ENCODE results near the gene THSD4.
"Not testable (repeated sequence)": the region's sequence is repeated elsewhere in the genome, so short reads cannot be mapped to it uniquely, and the experiment has no call there.

THSD4 gene

GRCh38 chr15:71386448-71387236 lies 271.4 kb downstream of the THSD4 start:
- no peak for DNase-seq (ENCODE audit: low read depth)

- DNase-seq (ENCODE audit: low read depth): no peak
Measured at GRCh38 chr15:71387810-71388209, 272.5 kb downstream of the THSD4 start.

GRCh38 chr15:71390096-71390495 lies 274.8 kb downstream of the THSD4 start:
- no peak for DNase-seq (ENCODE audit: low read depth)

- no peak for DNase-seq (ENCODE audit: low read depth)
Measured at GRCh38 chr15:71391421-71392088, 276.3 kb downstream of the THSD4 start.

- no peak for DNase-seq (ENCODE audit: low read depth)
Measured at GRCh38 chr15:71392861-71393283, 277.6 kb downstream of the THSD4 start.

- DNase-seq (ENCODE audit: low read depth): no peak
Measured at GRCh38 chr15:71393383-71393782, 278.1 kb downstream of the THSD4 start.

- no peak for DNase-seq (ENCODE audit: low read depth)
Measured at GRCh38 chr15:71396536-71397125, 281.4 kb downstream of the THSD4 start.

GRCh38 chr15:71397377-71397776 lies 282.1 kb downstream of the THSD4 start:
- DNase-seq (ENCODE audit: low read depth): no peak

GRCh38 chr15:71400294-71400693 lies 285.0 kb downstream of the THSD4 start:
- DNase-seq (ENCODE audit: low read depth): no peak

GRCh38 chr15:71401728-71402127 lies 286.5 kb downstream of the THSD4 start:
- DNase-seq (ENCODE audit: low read depth): not testable (repeated sequence)

- DNase-seq (ENCODE audit: low read depth): no peak
Measured at GRCh38 chr15:71409541-71409940, 294.3 kb downstream of the THSD4 start.

- no peak for DNase-seq (ENCODE audit: low read depth)
Measured at GRCh38 chr15:71410347-71410746, 295.1 kb downstream of the THSD4 start.

- DNase-seq (ENCODE audit: low read depth): no peak
Measured at GRCh38 chr15:71411538-71412482, 296.5 kb downstream of the THSD4 start.

GRCh38 chr15:71413419-71413818 lies 298.1 kb downstream of the THSD4 start:
- no peak for DNase-seq (ENCODE audit: low read depth)

- DNase-seq (ENCODE audit: low read depth): no peak
Measured at GRCh38 chr15:71414853-71415252, 299.6 kb downstream of the THSD4 start.

- no peak for DNase-seq (ENCODE audit: low read depth)
Measured at GRCh38 chr15:71422530-71423259, 307.4 kb downstream of the THSD4 start.

- no peak for DNase-seq (ENCODE audit: low read depth)
Measured at GRCh38 chr15:71424765-71425164, 309.5 kb downstream of the THSD4 start.

- no peak for DNase-seq (ENCODE audit: low read depth)
Measured at GRCh38 chr15:71425388-71425787, 310.1 kb downstream of the THSD4 start.

- DNase-seq (ENCODE audit: low read depth): no peak
Measured at GRCh38 chr15:71426792-71427191, 311.5 kb downstream of the THSD4 start.

- DNase-seq (ENCODE audit: low read depth): no peak
Measured at GRCh38 chr15:71430782-71431181, 315.5 kb downstream of the THSD4 start.
